Measurements from ENCODE around the gene ADRM1. TPM values are rescaled to one million over a fixed set of nuclear protein-coding genes. Genes with fewer than 3 reads are reported as not detected.

ADRM1 gene
- total RNA-seq, 1 donor = 81.3 TPM

- TF ChIP-seq CTCF (IDR thresholded peaks at IDR 0.05; ENCODE audit: insufficient read depth, low read length) = no peak
- no peak for DNase-seq (ENCODE audit: low read depth)
- no peak overlapping the region for H3K4me3 ChIP-seq (ENCODE audit: low read depth, low read length)
Measured at GRCh38 chr20:62287759-62288534, 14.8 kb upstream of the ADRM1 start.

GRCh38 chr20:62288535-62289105 is 14.2 kb upstream of the ADRM1 start:
- no peak for TF ChIP-seq CTCF (IDR thresholded peaks at IDR 0.05; ENCODE audit: insufficient read depth, low read length)
- no peak for DNase-seq (ENCODE audit: low read depth)
- no peak overlapping the region for H3K4me3 ChIP-seq (ENCODE audit: low read depth, low read length)

- no peak overlapping the region for H3K4me3 ChIP-seq (ENCODE audit: low read depth, low read length)
- TF ChIP-seq CTCF (IDR thresholded peaks at IDR 0.05; ENCODE audit: insufficient read depth, low read length) = no peak
- no peak for DNase-seq (ENCODE audit: low read depth)
Measured at GRCh38 chr20:62289131-62289530, 13.7 kb upstream of the ADRM1 start.

- DNase-seq (ENCODE audit: low read depth) = no peak
- TF ChIP-seq CTCF (IDR thresholded peaks at IDR 0.05; ENCODE audit: insufficient read depth, low read length) = no peak
Measured at GRCh38 chr20:62289898-62290297, 12.9 kb upstream of the ADRM1 start.

GRCh38 chr20:62291251-62292066 is 11.3 kb upstream of the ADRM1 start:
- DNase-seq (ENCODE audit: low read depth) = no peak
- no peak for TF ChIP-seq CTCF (IDR thresholded peaks at IDR 0.05; ENCODE audit: insufficient read depth, low read length)
- H3K4me3 ChIP-seq (ENCODE audit: low read depth, low read length) = no peak overlapping the region

More at GRCh38 chr20:62289898-62290297, 12.9 kb upstream of the ADRM1 start:
- H3K4me3 ChIP-seq (ENCODE audit: low read depth, low read length) = no peak overlapping the region

- DNase-seq (ENCODE audit: low read depth) = no peak
- H3K4me3 ChIP-seq (ENCODE audit: low read depth, low read length) = no peak overlapping the region
- TF ChIP-seq CTCF (IDR thresholded peaks at IDR 0.05; ENCODE audit: insufficient read depth, low read length) = no peak
Measured at GRCh38 chr20:62292108-62292507, 10.7 kb upstream of the ADRM1 start.

Measured in fibroblast of the aortic adventitia (primary cell).